OCI-LY3 (cell line): ENCODE data around the gene CLMN.

Experiments
- H2AFZ ChIP-seq: fragments of 200-600, 300-600 bp; shearing (Covaris generic); 2 replicates; pipeline ENCODE4 v1.6.0; 2014; ENCODE audit warnings: antibody characterized with exemption, low read depth, low read length
- H3K27ac ChIP-seq: fragments of 200-600, 300-600 bp; sonication (generic); 2 replicates; pipeline ENCODE4 v1.5.1; 2014; ENCODE audit warnings: mild to moderate bottlenecking, low read length, moderate library complexity, mixed read lengths
- H3K27me3 ChIP-seq: fragments of 200-600, 300-600 bp; sonication (generic); 2 replicates; pipeline ENCODE4 v1.6.1; 2014; ENCODE audit warnings: low read depth, low read length, mixed read lengths
- H3K36me3 ChIP-seq: fragments of 200-600, 300-600 bp; sonication (generic); replicated peaks from 2 replicates; pipeline ENCODE3; 2014; ENCODE audit warnings: low read depth, low read length, mixed read lengths
- H3K4me1 ChIP-seq: fragments of 300-600, 200-600 bp; sonication (generic); 2 replicates; pipeline ENCODE4 v1.6.1; 2014; ENCODE audit warnings: low read length, mixed read lengths
- H3K4me2 ChIP-seq: fragments of 200-600, 300-600 bp; sonication (generic); 2 replicates; pipeline ENCODE4 v1.6.1; 2014; ENCODE audit warnings: low read length, mixed read lengths
- H3K4me3 ChIP-seq: fragments of 300-600, 200-600 bp; sonication (generic); 2 replicates; pipeline ENCODE4 v1.5.1; 2014; ENCODE audit warnings: antibody characterized with exemption, mild to moderate bottlenecking, low read length, moderate library complexity
- H3K79me2 ChIP-seq: fragments of 300-600, 200-600 bp; shearing (Covaris generic); 2 replicates; pipeline ENCODE4 v1.6.1; 2014; ENCODE audit warnings: mild to moderate bottlenecking, low read length, mixed read lengths
- H3K9ac ChIP-seq: fragments of 300-600, 200-600 bp; shearing (Covaris generic); 2 replicates; pipeline ENCODE4 v1.6.0; 2014; ENCODE audit warnings: mild to moderate bottlenecking, low read length, moderate library complexity
- H3K9me3 ChIP-seq: fragments of 200-600, 300-600 bp; shearing (Covaris generic); 2 replicates; pipeline ENCODE4 v1.6.1; 2014; ENCODE audit warnings: low read length, mixed read lengths; ENCODE audit not compliant: insufficient read depth
- H4K20me1 ChIP-seq: fragments of 200-600, 300-600 bp; sonication (generic); 2 replicates; pipeline ENCODE4 v1.6.1; 2016; ENCODE audit warnings: low read length, mixed read lengths; ENCODE audit not compliant: insufficient read depth
- CTCF ChIP-seq: fragments of 200-600, 300-600 bp; sonication (generic); IDR thresholded peaks from 2 replicates; pipeline ENCODE4 v1.5.1; 2014; ENCODE audit warnings: antibody characterized with exemption, low read length, low read depth
- EZH2phosphoT487 ChIP-seq: fragments of 200-600 bp; shearing (Covaris generic); IDR thresholded peaks from 2 replicates; pipeline ENCODE4 v1.6.1; 2018; ENCODE audit warnings: antibody characterized with exemption, mixed run types, low read depth

The CLMN gene

GRCh38 chr14:95173518-95173917, 146.2 kb downstream of the CLMN start:
- Histone ChIP-seq H3K27me3 (no peaks in the 10 kb centered on the region), H3K27ac (no peak overlapping the region), H3K4me1 (no peaks in the 10 kb centered on the region), H3K79me2 (no peaks in the 10 kb centered on the region), H3K9me3 (no peaks in the 10 kb centered on the region), H3K36me3 (no peaks in the 10 kb centered on the region), H3K4me2 (no peak overlapping the region), H3K4me3 (no peak overlapping the region), H3K9ac (no peak overlapping the region), H4K20me1 (no peaks in the 10 kb centered on the region), H2AFZ (no peak overlapping the region)
- no peak for TF ChIP-seq CTCF
- TF ChIP-seq EZH2phosphoT487 = no peak

GRCh38 chr14:95167177-95167576, 152.5 kb downstream of the CLMN start:
- no peak overlapping the region for H3K27ac ChIP-seq
- H3K27me3 ChIP-seq = no peaks in the 10 kb centered on the region
- no peaks in the 10 kb centered on the region for H4K20me1 ChIP-seq
- no peak overlapping the region for H2AFZ ChIP-seq
- no peak overlapping the region for H3K4me3 ChIP-seq
- no peaks in the 10 kb centered on the region; the same call in 1 of the 2 replicates for H3K9me3 ChIP-seq
- H3K4me2 ChIP-seq = no peak overlapping the region
- H3K36me3 ChIP-seq = peaks cover 5% of the 10 kb centered on the region
- TF ChIP-seq CTCF (no peak), EZH2phosphoT487 (no peak)
- no peaks in the 10 kb centered on the region for H3K79me2 ChIP-seq
- H3K9ac ChIP-seq = no peak overlapping the region
- H3K4me1 ChIP-seq = no peaks in the 10 kb centered on the region

GRCh38 chr14:95165517-95165916, 154.2 kb downstream of the CLMN start:
- H3K9ac ChIP-seq = no peak overlapping the region
- no peaks in the 10 kb centered on the region for H3K4me1 ChIP-seq
- no peaks in the 10 kb centered on the region for H3K27me3 ChIP-seq
- no peaks in the 10 kb centered on the region; the same call in 1 of the 2 replicates for H3K9me3 ChIP-seq
- no peak overlapping the region for H3K27ac ChIP-seq
- TF ChIP-seq EZH2phosphoT487 (no peak), CTCF (no peak)
- peaks cover 5% of the 10 kb centered on the region for H3K36me3 ChIP-seq
- H3K4me3 ChIP-seq = no peak overlapping the region
- H4K20me1 ChIP-seq = no peaks in the 10 kb centered on the region
- H2AFZ ChIP-seq = no peak overlapping the region
- H3K4me2 ChIP-seq = no peak overlapping the region
- H3K79me2 ChIP-seq = no peaks in the 10 kb centered on the region

- no peak for TF ChIP-seq EZH2phosphoT487
- TF ChIP-seq CTCF = no peak
- Histone ChIP-seq H3K36me3 (peaks cover 5% of the 10 kb centered on the region), H3K4me1 (no peaks in the 10 kb centered on the region), H3K79me2 (no peaks in the 10 kb centered on the region), H3K27me3 (no peaks in the 10 kb centered on the region), H2AFZ (no peak overlapping the region), H3K4me3 (no peak overlapping the region), H3K9ac (no peak overlapping the region), H4K20me1 (no peaks in the 10 kb centered on the region), H3K9me3 (no peaks in the 10 kb centered on the region; the same call in 1 of the 2 replicates), H3K27ac (no peak overlapping the region), H3K4me2 (no peak overlapping the region)
Observed at GRCh38 chr14:95164506-95164905, 155.2 kb downstream of the CLMN start.
